ENCODE results near the gene MAPK12.

GRCh38 chr22:50260434-50260800, 1.1 kb downstream of the MAPK12 start:
- no peak for TF ChIP-seq POLR2A (IDR thresholded peaks at IDR 0.05)
- TF ChIP-seq CTCF (IDR thresholded peaks at IDR 0.05) = no peak

All from thyroid gland (tissue), 4 donors.